ENCODE results near the gene BCL10. TPM values are rescaled to one million over a fixed set of nuclear protein-coding genes. Genes with fewer than 3 reads are reported as not detected.

The BCL10 gene
- total and polyA plus RNA-seq, 2 of the 4 experiments (the other 2 are of a cell fraction): 15.3 to 30.5 TPM

GRCh38 chr1:85295006-85295431, 18.6 kb upstream of the BCL10 start:
- no peak overlapping the region for H2BK120ac ChIP-seq (ENCODE audit: low read depth, low read length)
- H3K4me1 ChIP-seq (ENCODE audit: control insufficient read depth, insufficient read depth, low read length): peaks cover 28% of the 10 kb centered on the region
- peaks cover 24% of the 10 kb centered on the region for H3K9me1 ChIP-seq (ENCODE audit: insufficient read depth, low read length)
- H3K9ac ChIP-seq (ENCODE audit: low read depth, low read length): no peak overlapping the region
- no peak overlapping the region for H3K18ac ChIP-seq (ENCODE audit: low read depth, low read length)
- H3K14ac ChIP-seq (replicated peaks; ENCODE audit: low read depth, low read length): no peak overlapping the region
- intact Hi-C loops (cut with micrococcal nuclease): no loop called here
- no peak overlapping the region for H2AK9ac ChIP-seq (replicated peaks; ENCODE audit: low read depth, low read length, poor library complexity)
- ATAC-seq (ENCODE audit: low read depth): no peak
- POLR2A ChIA-PET (ENCODE audit: unreplicated experiment): no interaction called here
- no peak overlapping the region for H3K4me2 ChIP-seq (ENCODE audit: low read depth, low read length)
- H3K36me3 ChIP-seq (ENCODE audit: control insufficient read depth, insufficient read depth, low read length): no peaks in the 10 kb centered on the region
- H3K56ac ChIP-seq (ENCODE audit: extremely low read depth, insufficient read depth, low read length): no peak overlapping the region
- no peak overlapping the region for H4K8ac ChIP-seq (ENCODE audit: low read depth in 2 of 2, low read length in 2 of 2)
- peaks cover 0 to 10% of the 10 kb centered on the region in 2 experiments; a peak in 1 of 4 replicates for H3K79me1 ChIP-seq (ENCODE audit: low read depth in 1 of 2, low read length in 2 of 2)
- no peak overlapping the region for H4K91ac ChIP-seq (ENCODE audit: insufficient read depth, low read depth, low read length)
- WGBS, 2 experiments (ENCODE audit: extremely low coverage in 2 of 2, insufficient read length in 1 of 2): no CpG with 5 or more reads among the region's 3 CpGs
- H4K20me1 ChIP-seq (ENCODE audit: insufficient read depth, low read length): peaks cover 3% of the 10 kb centered on the region; the same call in 1 of the 2 replicates
- H3K23ac ChIP-seq (ENCODE audit: low read depth, low read length): no peak overlapping the region
- in situ Hi-C loops (cut with MboI; ENCODE audit: low sequenced_read_pairs): no loop called here
- no peaks in the 10 kb centered on the region for H3K27me3 ChIP-seq (ENCODE audit: control insufficient read depth, insufficient read depth, low read length)
- H2AFZ ChIP-seq (replicated peaks; ENCODE audit: low read length, poor library complexity): no peak overlapping the region
- H4K5ac ChIP-seq (ENCODE audit: low read depth, low read length): no peak overlapping the region
- no peak overlapping the region for H2BK5ac ChIP-seq (ENCODE audit: low read depth, low read length, poor library complexity, severe bottlenecking)
- no peak overlapping the region for H3K27ac ChIP-seq (ENCODE audit: insufficient read depth, low read length)
- peak; percentile 58 for DNase-seq
- no peaks in the 10 kb centered on the region for H3K9me3 ChIP-seq (ENCODE audit: control insufficient read depth, insufficient read depth, low read length)
- no peak overlapping the region for H2BK15ac ChIP-seq (ENCODE audit: low read depth, low read length)
- no TSS peak for BruUV-seq (replicated peaks)
- CTCF ChIA-PET: no interaction called here
- H2BK20ac ChIP-seq (ENCODE audit: low read depth, low read length): no peak overlapping the region
- dilution Hi-C loops (cut with HindIII; ENCODE audit: low sequenced_read_pairs, unreplicated experiment): no loop called here
- no peak overlapping the region for H2AK5ac ChIP-seq (ENCODE audit: low read depth, low read length)
- H3K4ac ChIP-seq (ENCODE audit: low read depth, low read length): no peak overlapping the region; the same call in 1 of the 2 replicates
- no peak overlapping the region for H3K4me3 ChIP-seq (ENCODE audit: insufficient read depth, low read depth, low read length)
- TF ChIP-seq RFX5 (IDR thresholded peaks at IDR 0.05; ENCODE audit: low read depth, low read length) (no peak), CHD1 (IDR thresholded peaks at IDR 0.05; ENCODE audit: low read depth, low read length) (no peak), POLR2A (IDR thresholded peaks at IDR 0.05; ENCODE audit: low read depth, low read length) (no peak), BHLHE40 (IDR thresholded peaks at IDR 0.05; ENCODE audit: low read depth, low read length) (no peak), RAD21 (IDR thresholded peaks at IDR 0.05; ENCODE audit: low read length) (no peak), MAFK (IDR thresholded peaks at IDR 0.05; ENCODE audit: low read depth, low read length) (no peak), CTCF (conservative IDR thresholded peaks at IDR 0.05; ENCODE audit: low read depth, low read length) (no peak), USF2 (IDR thresholded peaks at IDR 0.05; ENCODE audit: low read depth, low read length) (no peak), CEBPB (IDR thresholded peaks at IDR 0.05; ENCODE audit: low read depth, low read length) (no peak), SMC3 (IDR thresholded peaks at IDR 0.05; ENCODE audit: low read depth, low read length) (no peak), RCOR1 (IDR thresholded peaks at IDR 0.05; ENCODE audit: insufficient replicate concordance, low read length) (no peak), MXI1 (IDR thresholded peaks at IDR 0.05; ENCODE audit: borderline replicate concordance, low read depth, low read length) (no peak), FOS (IDR thresholded peaks at IDR 0.05; ENCODE audit: low read depth, low read length) (no peak), NFE2L2 (IDR thresholded peaks at IDR 0.05; ENCODE audit: low read depth, low read length) (no peak), ELK1 (IDR thresholded peaks at IDR 0.05; ENCODE audit: borderline replicate concordance, low read depth, low read length) (no peak), MAZ (IDR thresholded peaks at IDR 0.05; ENCODE audit: borderline replicate concordance, low read depth, low read length) (no peak)

Measured in IMR-90 (cell line).